OCI-LY7 (cell line): ENCODE measurements around the gene LRRC75A. TPM values are rescaled to one million over a fixed set of nuclear protein-coding genes. Genes with fewer than 3 reads are reported as not detected.
A peak's percentile ranks its signal among the peaks of the same experiment; 100 is the strongest.

ENCODE experiments used
- BruUV-seq: library from RNA; stranded (reverse); fragments of 400-500 nt; replicated peaks from 2 replicates; lab custom pipeline; 2021; lab: Mats Ljungman, UMichigan
- CTCF ChIA-PET: fragments of 300-600 bp; sonication (Branson Sonifier 250); formaldehyde crosslinking; loops from one replicate; lab custom pipeline; 2022; ENCODE audit warnings: antibody characterized with exemption; ENCODE audit not compliant: unreplicated experiment; lab: Charles Lee
- POLR2A ChIA-PET: fragments of 300-600 bp; sonication (Branson Sonifier 250); formaldehyde crosslinking; loops from one replicate; lab custom pipeline; 2022; ENCODE audit warnings: antibody characterized with exemption; lab: Charles Lee
- DNase-seq: peaks from one replicate; pipeline ENCODE4 v3.0.0-alpha.2; 2015; ENCODE audit warnings: low spot score
- H2AFZ ChIP-seq: fragments of 200-600 bp; sonication (generic), shearing (Covaris generic); 2 replicates; pipeline ENCODE4 v1.6.1; 2014; ENCODE audit warnings: mild to moderate bottlenecking, antibody characterized with exemption, low read length, moderate library complexity
- H3K27ac ChIP-seq: fragments of 200-600 bp; sonication (generic); 2 replicates; pipeline ENCODE4 v1.5.1; 2014; ENCODE audit warnings: mixed run types, low read depth, mild to moderate bottlenecking, moderate library complexity, low read length, inconsistent platforms; ENCODE audit not compliant: poor library complexity, severe bottlenecking
- H3K36me3 ChIP-seq: fragments of 200-600 bp; sonication (generic); 2 replicates; pipeline ENCODE4 v1.6.1; 2014; ENCODE audit warnings: mild to moderate bottlenecking, antibody characterized with exemption, low read length, moderate library complexity, mixed read lengths; ENCODE audit not compliant: insufficient read depth
- H3K4me1 ChIP-seq: fragments of 200-600 bp; sonication (generic); 2 replicates; pipeline ENCODE4 v1.5.1; 2014; ENCODE audit warnings: mild to moderate bottlenecking, low read length; ENCODE audit not compliant: insufficient read depth, poor library complexity, severe bottlenecking
- H3K4me2 ChIP-seq: fragments of 200-600 bp; sonication (generic); 2 replicates; pipeline ENCODE4 v1.6.1; 2014; ENCODE audit warnings: mild to moderate bottlenecking, low read length
- H3K4me3 ChIP-seq: fragments of 200-600 bp; sonication (generic); 2 replicates; pipeline ENCODE4 v1.5.1; 2014; ENCODE audit warnings: mild to moderate bottlenecking, low read depth, low read length; ENCODE audit not compliant: poor library complexity, severe bottlenecking
- H3K79me2 ChIP-seq: fragments of 200-600 bp; sonication (generic); 2 replicates; pipeline ENCODE4 v1.6.1; 2016; ENCODE audit warnings: low read depth, mild to moderate bottlenecking, low read length, moderate library complexity, mixed read lengths; ENCODE audit not compliant: insufficient read depth
- H3K9me2 ChIP-seq: fragments of 200-600 bp; sonication (generic); 2 replicates; pipeline ENCODE4 v1.6.1; 2016; ENCODE audit warnings: mild to moderate bottlenecking, low read length, mixed read lengths; ENCODE audit not compliant: insufficient read depth
- H3K9me3 ChIP-seq: fragments of 200-600 bp; sonication (generic); 2 replicates; pipeline ENCODE4 v1.6.1; 2014; ENCODE audit warnings: mild to moderate bottlenecking, mixed run types, low read length, mixed read lengths
- H4K20me1 ChIP-seq: fragments of 200-600 bp; sonication (generic); 2 replicates; pipeline ENCODE4 v1.6.1; 2014; ENCODE audit warnings: mild to moderate bottlenecking, antibody characterized with exemption, low read length, moderate library complexity, mixed read lengths; ENCODE audit not compliant: insufficient read depth
- CTCF ChIP-seq: fragments of 200-600 bp; sonication (generic); conservative IDR thresholded peaks from 2 replicates; pipeline ENCODE4 v1.5.1; 2014; ENCODE audit warnings: mild to moderate bottlenecking, antibody characterized with exemption, low read length, moderate library complexity, mixed read lengths
- EZH2phosphoT487 ChIP-seq: fragments of 200-600 bp; sonication (generic); IDR thresholded peaks from 2 replicates; pipeline ENCODE4 v1.6.1; 2018; ENCODE audit warnings: low read depth, borderline replicate concordance, mild to moderate bottlenecking, mixed run types, antibody characterized with exemption, low read length, moderate library complexity, mixed read lengths
- intact Hi-C: fragments of 100-400 bp; cut with micrococcal nuclease; formaldehyde crosslinking; loops from one replicate; pipeline ENCODE4 v1.10.0; 2022; ENCODE audit not compliant: unreplicated experiment
- total RNA-seq, 2 experiments: library from RNA; depleted of rRNA in 1 of 2; stranded (reverse); fragments of >200 nt in 1 of 2; shearing (Covaris generic) in 1 of 2; gene quantifications; 2 replicates each; pipeline ENCODE4 v1.2.3, GENCODE V29; 2014 to 2022

LRRC75A gene
- total RNA-seq, 2 experiments from 2014 or later, result not detected

DNA sequence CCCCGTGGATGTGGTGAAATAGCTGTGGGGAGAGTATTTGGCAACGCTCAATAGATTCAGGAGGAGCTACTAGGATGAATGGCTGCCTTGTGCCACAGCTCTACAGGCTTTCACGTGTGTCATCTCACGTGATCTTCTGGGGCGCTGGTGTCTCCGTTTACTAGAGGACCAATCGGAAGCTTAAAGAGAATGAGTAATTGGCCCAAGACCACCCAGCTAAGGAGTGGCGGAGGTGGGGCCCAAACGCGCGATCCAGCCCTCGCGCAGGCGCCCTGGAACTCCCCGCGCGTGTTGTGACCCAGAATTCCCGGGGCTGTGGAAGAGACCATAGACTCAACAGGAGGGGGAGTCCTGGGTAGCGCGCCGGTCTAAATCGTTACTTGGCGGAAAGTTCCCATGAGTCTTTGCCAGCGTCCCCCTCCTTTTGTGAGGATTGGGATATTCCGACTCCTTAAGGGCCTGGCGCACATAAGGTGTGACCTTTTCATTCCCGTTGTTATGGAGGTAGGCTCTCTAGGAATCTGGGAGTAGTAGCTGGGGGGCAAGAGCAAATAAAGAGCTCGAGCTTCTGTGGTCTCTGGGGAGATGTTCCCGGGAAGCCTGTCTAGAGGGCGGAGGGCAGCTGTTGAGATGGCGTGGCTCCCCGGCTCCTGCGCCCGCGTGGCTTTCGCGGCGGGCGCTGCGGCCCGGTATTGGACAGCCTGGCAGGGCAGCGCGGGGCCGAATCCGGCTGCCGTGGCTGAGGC lies 53.3 kb downstream of the LRRC75A start:
- H3K27ac ChIP-seq, result peak overlapping the region; percentile 87
- H3K9me3 ChIP-seq, result no peaks in the 10 kb centered on the region
- DNase-seq, result peak; percentile 100
- CTCF ChIA-PET, result interaction anchor here (1.0 to 1.5 kb wide), 4 partner anchors 11 to 74 kb away, joined by 3 to 10 read pairs (median 4); no protein-coding TSS in a partner anchor
- BruUV-seq, result no TSS peak
- H3K79me2 ChIP-seq, result peaks cover 45% of the 10 kb centered on the region
- H3K4me3 ChIP-seq, result peak overlapping the region; percentile 98
- peaks cover 48% of the 10 kb centered on the region for H3K36me3 ChIP-seq
- TF ChIP-seq CTCF (no peak), EZH2phosphoT487 (no peak)
- H3K9me2 ChIP-seq, result no peaks in the 10 kb centered on the region
- POLR2A ChIA-PET, result interaction anchor here (0.5 to 1.7 kb wide), 20 partner anchors 8 to 221 kb away, joined by 3 to 10 read pairs (median 4); partner anchors contain the start of genes PIGL, TRPV2 and UBB
- H3K4me1 ChIP-seq, result peaks cover 33% of the 10 kb centered on the region
- H2AFZ ChIP-seq, result no peak overlapping the region
- peak overlapping the region; percentile 96 for H3K4me2 ChIP-seq
- intact Hi-C loops, result loop anchor here (2.0 kb wide), 1 partner anchor 58 kb away; the partner anchor contains the start of gene UBB
- H4K20me1 ChIP-seq, result peaks cover 22% of the 10 kb centered on the region; the same call in 1 of the 2 replicates

- intact Hi-C loops, result loop anchor here (2.0 kb wide), 1 partner anchor 57 kb away; the partner anchor contains the start of gene UBB
- Histone ChIP-seq H3K79me2 (peaks cover 44% of the 10 kb centered on the region), H3K4me3 (peak overlapping the region; percentile 98), H3K9me2 (no peaks in the 10 kb centered on the region), H3K4me1 (peaks cover 33% of the 10 kb centered on the region), H2AFZ (no peak overlapping the region), H3K4me2 (peak overlapping the region; percentile 96), H3K9me3 (no peaks in the 10 kb centered on the region), H4K20me1 (peaks cover 22% of the 10 kb centered on the region; the same call in 1 of the 2 replicates), H3K27ac (peak overlapping the region; percentile 58), H3K36me3 (peaks cover 43% of the 10 kb centered on the region)
- no peak for TF ChIP-seq CTCF
- TF ChIP-seq EZH2phosphoT487, result no peak
- DNase-seq, result no peak
- ChIA-PET POLR2A (interaction anchor here (0.5 to 1.7 kb wide), 21 partner anchors 8 to 222 kb away, joined by 3 to 10 read pairs (median 4); partner anchors contain the start of genes PIGL, TRPV2 and UBB), CTCF (interaction anchor here (1.0 to 1.5 kb wide), 4 partner anchors 11 to 74 kb away, joined by 3 to 10 read pairs (median 4); no protein-coding TSS in a partner anchor)
- TSS peak; percentile 100 for BruUV-seq
Measured at GRCh38 chr17:16438173-16438556, 53.8 kb downstream of the LRRC75A start.
